BE2C (cell line): ENCODE measurements around the gene RIPPLY2.

ENCODE experiments used
- DNase-seq: peaks from one replicate; pipeline ENCODE4 v3.0.0-alpha.2; 2020
- H3K27me3 ChIP-seq: fragments of 250-450 bp; sonication (Bioruptor Pico); 2 replicates; pipeline ENCODE4 v1.5.1; 2020; ENCODE audit warnings: mild to moderate bottlenecking
- H3K36me3 ChIP-seq: fragments of 250-450 bp; sonication (Bioruptor Pico); 2 replicates; pipeline ENCODE4 v1.5.1; 2020; ENCODE audit warnings: mild to moderate bottlenecking
- H3K4me1 ChIP-seq: fragments of 250-450 bp; sonication (Bioruptor Pico); 2 replicates; pipeline ENCODE4 v1.5.1; 2020
- H3K4me3 ChIP-seq: 2 replicates; pipeline ENCODE4 v1.5.1; 2011; ENCODE audit warnings: low read depth, low read length
- H3K9me3 ChIP-seq: fragments of 250-450 bp; sonication (Bioruptor Pico); 2 replicates; pipeline ENCODE4 v1.5.1; 2020
- CTCF ChIP-seq: IDR thresholded peaks from 2 replicates; pipeline ENCODE4 v1.5.1; 2012; ENCODE audit warnings: mild to moderate bottlenecking, low read depth, low read length

The RIPPLY2 gene

GRCh38 chr6:83901624-83902023 is 48.5 kb downstream of the RIPPLY2 start:
- H3K4me3 ChIP-seq: no peak overlapping the region
- H3K36me3 ChIP-seq: no peaks in the 10 kb centered on the region
- no peaks in the 10 kb centered on the region for H3K4me1 ChIP-seq
- no peak for DNase-seq
- H3K27me3 ChIP-seq: no peaks in the 10 kb centered on the region
- no peaks in the 10 kb centered on the region; the same call in 1 of the 2 replicates for H3K9me3 ChIP-seq
- TF ChIP-seq CTCF: no peak

- H3K9me3 ChIP-seq: no peaks in the 10 kb centered on the region; the same call in 1 of the 2 replicates
- DNase-seq: no peak
- H3K27me3 ChIP-seq: no peaks in the 10 kb centered on the region
- H3K36me3 ChIP-seq: no peaks in the 10 kb centered on the region
- TF ChIP-seq CTCF: no peak
- H3K4me3 ChIP-seq: no peak overlapping the region
- no peaks in the 10 kb centered on the region for H3K4me1 ChIP-seq
Observed at GRCh38 chr6:83904395-83904794, 51.2 kb downstream of the RIPPLY2 start.

DNA sequence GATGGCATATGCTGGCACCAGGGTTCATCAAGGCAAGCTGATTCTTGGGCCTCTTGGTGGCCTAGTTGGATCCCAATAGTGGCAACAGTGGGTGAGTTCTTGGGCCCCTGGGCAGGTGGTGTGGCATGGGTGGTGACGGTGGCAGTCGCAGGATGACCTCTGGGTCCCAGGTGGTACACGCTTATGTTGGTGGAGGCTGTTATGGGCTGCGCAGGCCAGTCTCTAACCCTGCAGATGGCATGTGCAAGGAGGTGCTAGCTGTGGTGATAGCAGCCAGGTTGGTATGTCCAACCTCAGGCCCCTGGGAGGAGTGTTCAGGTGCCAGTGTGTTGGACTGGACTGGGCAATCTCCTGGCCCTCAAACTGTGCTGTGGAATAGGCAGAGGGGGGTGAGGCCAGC is 52.5 kb downstream of the RIPPLY2 start:
- no peak for DNase-seq
- no peaks in the 10 kb centered on the region for H3K27me3 ChIP-seq
- no peaks in the 10 kb centered on the region for H3K4me1 ChIP-seq
- H3K9me3 ChIP-seq: no peaks in the 10 kb centered on the region; the same call in 1 of the 2 replicates
- no peaks in the 10 kb centered on the region for H3K36me3 ChIP-seq
- no peak for TF ChIP-seq CTCF
- no peak overlapping the region for H3K4me3 ChIP-seq
